GM12878 (cell line): ENCODE measurements around the gene CCSER1.

Source experiments
- EP300 ChIP-seq, 2 experiments: fragments of 150-350 bp in 1 of 2; IDR thresholded peaks; 2 replicates each; pipeline ENCODE4 v1.6.1; 2011 to 2012; ENCODE audit warnings: low read depth in 2 of 2, low read length in 2 of 2, borderline replicate concordance in 1 of 2, improper control_type of control experiment in 1 of 2, inconsistent platforms in 1 of 2; ENCODE audit not compliant: control insufficient read depth in 1 of 2
- EZH2 ChIP-seq: IDR thresholded peaks from 2 replicates; pipeline ENCODE4 v1.6.1; 2012; ENCODE audit warnings: low read depth, mild to moderate bottlenecking, control low read depth, inconsistent platforms, low read length, borderline replicate concordance; ENCODE audit not compliant: control insufficient read depth
- KLF5 ChIP-seq: fragments of 450-650 bp; IDR thresholded peaks from 2 replicates; pipeline ENCODE4 v1.6.1; 2014; ENCODE audit warnings: mild to moderate bottlenecking; ENCODE audit not compliant: partially characterized antibody
- NFXL1 ChIP-seq: fragments of 450-650 bp; IDR thresholded peaks from 2 replicates; pipeline ENCODE4 v1.6.1; 2017; ENCODE audit warnings: antibody characterized with exemption, mild to moderate bottlenecking, borderline replicate concordance
- RBBP5 ChIP-seq: fragments of 200-600 bp; sonication (generic); conservative IDR thresholded peaks from 2 replicates; pipeline ENCODE4 v1.6.1; 2016
- SRF ChIP-seq, 2 experiments: IDR thresholded peaks; 2 replicates each; pipeline ENCODE4 v1.6.1; 2011; ENCODE audit warnings: low read depth in 2 of 2, low read length in 2 of 2, mild to moderate bottlenecking in 1 of 2, moderate library complexity in 1 of 2
- TF ChIP-seq, protein P1 (sequence below), 3 experiments: IDR thresholded peaks in 2 of 3; conservative IDR thresholded peaks in 1 of 3; 2 replicates each; pipeline ENCODE4 v1.5.1; 2011; ENCODE audit warnings: low read depth in 3 of 3, low read length in 3 of 3, mild to moderate bottlenecking in 3 of 3, control low read depth in 2 of 3, moderate library complexity in 2 of 3, inconsistent platforms in 1 of 3, mixed read lengths in 1 of 3; ENCODE audit not compliant: control insufficient read depth in 2 of 3, insufficient read depth in 1 of 3; ENCODE audit errors: extremely low read depth in 1 of 3
- TF ChIP-seq, protein P2 (sequence below): IDR thresholded peaks from 2 replicates; pipeline ENCODE4 v1.6.1; 2012; ENCODE audit warnings: low read depth, low read length, improper control_type of control experiment
- TF ChIP-seq, protein P3 (sequence below): fragments of 450-650 bp; IDR thresholded peaks from 2 replicates; pipeline ENCODE4 v1.6.1; 2014; ENCODE audit warnings: mild to moderate bottlenecking
- TF ChIP-seq, protein P4 (sequence below): IDR thresholded peaks from 2 replicates; pipeline ENCODE4 v1.6.1; 2012; ENCODE audit warnings: mild to moderate bottlenecking, low read depth, low read length
- TF ChIP-seq, protein P5 (sequence below): fragments of 450-650 bp; IDR thresholded peaks from 2 replicates; pipeline ENCODE4 v1.6.1; 2017; ENCODE audit warnings: mild to moderate bottlenecking, low read depth, inconsistent platforms; ENCODE audit not compliant: poor library complexity, severe bottlenecking

DNA sequence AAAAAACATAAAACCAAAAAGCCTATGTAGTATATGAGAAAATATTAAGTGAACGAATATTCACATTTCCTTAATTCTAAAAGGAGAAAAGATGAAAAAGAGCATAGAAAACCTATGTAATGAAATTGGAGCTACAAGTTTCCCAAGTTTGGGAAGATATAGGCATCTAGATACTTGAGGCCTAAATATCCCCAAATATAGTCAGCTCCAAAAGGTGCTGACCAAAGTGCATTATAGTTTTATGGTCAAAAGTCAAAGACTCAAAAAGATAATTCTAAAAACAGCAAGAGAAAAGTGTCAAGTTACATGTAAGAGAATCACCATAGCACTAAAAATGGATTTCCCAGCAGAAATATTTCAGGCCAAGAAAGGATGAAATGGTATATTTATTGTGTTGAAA, 1502.9 kb downstream of the CCSER1 start:
- TF ChIP-seq, protein P1, sequence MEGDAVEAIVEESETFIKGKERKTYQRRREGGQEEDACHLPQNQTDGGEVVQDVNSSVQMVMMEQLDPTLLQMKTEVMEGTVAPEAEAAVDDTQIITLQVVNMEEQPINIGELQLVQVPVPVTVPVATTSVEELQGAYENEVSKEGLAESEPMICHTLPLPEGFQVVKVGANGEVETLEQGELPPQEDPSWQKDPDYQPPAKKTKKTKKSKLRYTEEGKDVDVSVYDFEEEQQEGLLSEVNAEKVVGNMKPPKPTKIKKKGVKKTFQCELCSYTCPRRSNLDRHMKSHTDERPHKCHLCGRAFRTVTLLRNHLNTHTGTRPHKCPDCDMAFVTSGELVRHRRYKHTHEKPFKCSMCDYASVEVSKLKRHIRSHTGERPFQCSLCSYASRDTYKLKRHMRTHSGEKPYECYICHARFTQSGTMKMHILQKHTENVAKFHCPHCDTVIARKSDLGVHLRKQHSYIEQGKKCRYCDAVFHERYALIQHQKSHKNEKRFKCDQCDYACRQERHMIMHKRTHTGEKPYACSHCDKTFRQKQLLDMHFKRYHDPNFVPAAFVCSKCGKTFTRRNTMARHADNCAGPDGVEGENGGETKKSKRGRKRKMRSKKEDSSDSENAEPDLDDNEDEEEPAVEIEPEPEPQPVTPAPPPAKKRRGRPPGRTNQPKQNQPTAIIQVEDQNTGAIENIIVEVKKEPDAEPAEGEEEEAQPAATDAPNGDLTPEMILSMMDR (IDR thresholded peaks at IDR 0.05 in 2 of 3, conservative IDR thresholded peaks at IDR 0.05 in 1 of 3; ENCODE audit: control insufficient read depth in 2 of 3, extremely low read depth in 1 of 3, insufficient read depth in 1 of 3, low read depth in 3 of 3, low read length in 3 of 3) = no peak
- TF ChIP-seq RBBP5 = no peak
- TF ChIP-seq NFXL1 = no peak
- TF ChIP-seq, protein P2, sequence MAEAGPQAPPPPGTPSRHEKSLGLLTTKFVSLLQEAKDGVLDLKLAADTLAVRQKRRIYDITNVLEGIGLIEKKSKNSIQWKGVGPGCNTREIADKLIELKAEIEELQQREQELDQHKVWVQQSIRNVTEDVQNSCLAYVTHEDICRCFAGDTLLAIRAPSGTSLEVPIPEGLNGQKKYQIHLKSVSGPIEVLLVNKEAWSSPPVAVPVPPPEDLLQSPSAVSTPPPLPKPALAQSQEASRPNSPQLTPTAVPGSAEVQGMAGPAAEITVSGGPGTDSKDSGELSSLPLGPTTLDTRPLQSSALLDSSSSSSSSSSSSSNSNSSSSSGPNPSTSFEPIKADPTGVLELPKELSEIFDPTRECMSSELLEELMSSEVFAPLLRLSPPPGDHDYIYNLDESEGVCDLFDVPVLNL = no peak
- TF ChIP-seq EZH2 = no peak
- TF ChIP-seq, protein P3, sequence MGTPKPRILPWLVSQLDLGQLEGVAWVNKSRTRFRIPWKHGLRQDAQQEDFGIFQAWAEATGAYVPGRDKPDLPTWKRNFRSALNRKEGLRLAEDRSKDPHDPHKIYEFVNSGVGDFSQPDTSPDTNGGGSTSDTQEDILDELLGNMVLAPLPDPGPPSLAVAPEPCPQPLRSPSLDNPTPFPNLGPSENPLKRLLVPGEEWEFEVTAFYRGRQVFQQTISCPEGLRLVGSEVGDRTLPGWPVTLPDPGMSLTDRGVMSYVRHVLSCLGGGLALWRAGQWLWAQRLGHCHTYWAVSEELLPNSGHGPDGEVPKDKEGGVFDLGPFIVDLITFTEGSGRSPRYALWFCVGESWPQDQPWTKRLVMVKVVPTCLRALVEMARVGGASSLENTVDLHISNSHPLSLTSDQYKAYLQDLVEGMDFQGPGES = no peak
- no peak for TF ChIP-seq EP300 (IDR thresholded peaks at IDR 0.05; ENCODE audit: borderline replicate concordance in 1 of 2, control insufficient read depth in 1 of 2, low read depth in 2 of 2, low read length in 2 of 2)
- no peak for TF ChIP-seq SRF (IDR thresholded peaks at IDR 0.05; ENCODE audit: low read depth in 2 of 2, low read length in 2 of 2)
- TF ChIP-seq, protein P4, sequence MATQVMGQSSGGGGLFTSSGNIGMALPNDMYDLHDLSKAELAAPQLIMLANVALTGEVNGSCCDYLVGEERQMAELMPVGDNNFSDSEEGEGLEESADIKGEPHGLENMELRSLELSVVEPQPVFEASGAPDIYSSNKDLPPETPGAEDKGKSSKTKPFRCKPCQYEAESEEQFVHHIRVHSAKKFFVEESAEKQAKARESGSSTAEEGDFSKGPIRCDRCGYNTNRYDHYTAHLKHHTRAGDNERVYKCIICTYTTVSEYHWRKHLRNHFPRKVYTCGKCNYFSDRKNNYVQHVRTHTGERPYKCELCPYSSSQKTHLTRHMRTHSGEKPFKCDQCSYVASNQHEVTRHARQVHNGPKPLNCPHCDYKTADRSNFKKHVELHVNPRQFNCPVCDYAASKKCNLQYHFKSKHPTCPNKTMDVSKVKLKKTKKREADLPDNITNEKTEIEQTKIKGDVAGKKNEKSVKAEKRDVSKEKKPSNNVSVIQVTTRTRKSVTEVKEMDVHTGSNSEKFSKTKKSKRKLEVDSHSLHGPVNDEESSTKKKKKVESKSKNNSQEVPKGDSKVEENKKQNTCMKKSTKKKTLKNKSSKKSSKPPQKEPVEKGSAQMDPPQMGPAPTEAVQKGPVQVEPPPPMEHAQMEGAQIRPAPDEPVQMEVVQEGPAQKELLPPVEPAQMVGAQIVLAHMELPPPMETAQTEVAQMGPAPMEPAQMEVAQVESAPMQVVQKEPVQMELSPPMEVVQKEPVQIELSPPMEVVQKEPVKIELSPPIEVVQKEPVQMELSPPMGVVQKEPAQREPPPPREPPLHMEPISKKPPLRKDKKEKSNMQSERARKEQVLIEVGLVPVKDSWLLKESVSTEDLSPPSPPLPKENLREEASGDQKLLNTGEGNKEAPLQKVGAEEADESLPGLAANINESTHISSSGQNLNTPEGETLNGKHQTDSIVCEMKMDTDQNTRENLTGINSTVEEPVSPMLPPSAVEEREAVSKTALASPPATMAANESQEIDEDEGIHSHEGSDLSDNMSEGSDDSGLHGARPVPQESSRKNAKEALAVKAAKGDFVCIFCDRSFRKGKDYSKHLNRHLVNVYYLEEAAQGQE = no peak
- TF ChIP-seq, protein P5, sequence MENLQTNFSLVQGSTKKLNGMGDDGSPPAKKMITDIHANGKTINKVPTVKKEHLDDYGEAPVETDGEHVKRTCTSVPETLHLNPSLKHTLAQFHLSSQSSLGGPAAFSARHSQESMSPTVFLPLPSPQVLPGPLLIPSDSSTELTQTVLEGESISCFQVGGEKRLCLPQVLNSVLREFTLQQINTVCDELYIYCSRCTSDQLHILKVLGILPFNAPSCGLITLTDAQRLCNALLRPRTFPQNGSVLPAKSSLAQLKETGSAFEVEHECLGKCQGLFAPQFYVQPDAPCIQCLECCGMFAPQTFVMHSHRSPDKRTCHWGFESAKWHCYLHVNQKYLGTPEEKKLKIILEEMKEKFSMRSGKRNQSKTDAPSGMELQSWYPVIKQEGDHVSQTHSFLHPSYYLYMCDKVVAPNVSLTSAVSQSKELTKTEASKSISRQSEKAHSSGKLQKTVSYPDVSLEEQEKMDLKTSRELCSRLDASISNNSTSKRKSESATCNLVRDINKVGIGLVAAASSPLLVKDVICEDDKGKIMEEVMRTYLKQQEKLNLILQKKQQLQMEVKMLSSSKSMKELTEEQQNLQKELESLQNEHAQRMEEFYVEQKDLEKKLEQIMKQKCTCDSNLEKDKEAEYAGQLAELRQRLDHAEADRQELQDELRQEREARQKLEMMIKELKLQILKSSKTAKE = no peak
- no peak for TF ChIP-seq KLF5
